GM18861 (cell line): Measurements from ENCODE around the gene PPP2R5D.
"Not testable (repeated sequence)": the region's sequence is repeated elsewhere in the genome, so short reads cannot be mapped to it uniquely, and the experiment has no call there.

Source experiments
- ATAC-seq: cut with Tn5 transposase; IDR thresholded peaks from one replicate; pipeline ENCODE4 v1.9.1; 2021; ENCODE audit not compliant: unreplicated experiment

Gene PPP2R5D

GRCh38 chr6:43021270-43022047, 37.1 kb downstream of the PPP2R5D start, which contains the start of gene RRP36:
Gene RRP36 (plus strand): TSS chr6:43021623. CDS start chr6:43021655, 32 bp downstream.
- peak; percentile 62 for ATAC-seq

- no peak for ATAC-seq
Measured at GRCh38 chr6:43024436-43024835, 40.1 kb downstream of the PPP2R5D start.

GRCh38 chr6:43026365-43026764, 42.0 kb downstream of the PPP2R5D start:
- ATAC-seq = no peak

DNA sequence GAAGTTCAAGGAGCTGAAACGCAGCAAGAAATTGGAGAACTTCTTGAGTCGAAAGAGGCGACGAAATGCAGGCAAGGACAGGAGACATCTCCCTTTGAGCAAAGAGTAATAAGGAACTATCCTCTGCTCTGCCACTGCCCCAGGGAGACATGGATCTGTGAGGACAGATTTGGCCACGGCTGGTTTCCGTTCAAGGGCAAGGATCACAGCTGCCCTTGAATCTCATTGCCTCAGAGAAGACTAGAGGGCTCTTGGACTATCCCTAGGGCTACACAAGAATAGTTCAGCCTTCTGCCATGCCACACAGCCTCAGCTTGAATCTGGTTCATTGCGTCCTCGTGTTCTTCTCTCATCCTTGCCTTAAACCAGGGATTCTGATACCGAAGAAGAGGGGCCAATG, 44.8 kb downstream of the PPP2R5D start:
- no peak for ATAC-seq

DNA sequence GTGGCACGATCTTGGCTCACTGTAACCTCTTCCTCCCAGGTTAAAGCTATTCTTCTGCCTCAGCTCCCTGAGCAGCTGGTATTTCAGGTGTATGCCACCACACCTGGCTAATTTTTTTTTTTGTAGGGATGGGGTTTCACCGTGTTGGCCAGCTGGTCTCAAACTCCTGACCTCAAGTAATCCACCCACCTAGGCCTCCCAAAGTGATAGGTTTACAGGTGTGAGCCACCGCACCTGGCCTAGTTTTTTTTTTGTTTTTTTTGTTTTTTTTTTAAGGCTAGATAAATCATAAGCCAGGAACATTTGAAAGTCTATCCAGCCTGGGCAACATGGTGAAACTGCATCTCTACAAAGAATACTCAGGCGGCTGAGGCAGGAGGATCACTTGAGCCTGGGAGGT, 48.0 kb downstream of the PPP2R5D start:
- ATAC-seq = no peak

DNA sequence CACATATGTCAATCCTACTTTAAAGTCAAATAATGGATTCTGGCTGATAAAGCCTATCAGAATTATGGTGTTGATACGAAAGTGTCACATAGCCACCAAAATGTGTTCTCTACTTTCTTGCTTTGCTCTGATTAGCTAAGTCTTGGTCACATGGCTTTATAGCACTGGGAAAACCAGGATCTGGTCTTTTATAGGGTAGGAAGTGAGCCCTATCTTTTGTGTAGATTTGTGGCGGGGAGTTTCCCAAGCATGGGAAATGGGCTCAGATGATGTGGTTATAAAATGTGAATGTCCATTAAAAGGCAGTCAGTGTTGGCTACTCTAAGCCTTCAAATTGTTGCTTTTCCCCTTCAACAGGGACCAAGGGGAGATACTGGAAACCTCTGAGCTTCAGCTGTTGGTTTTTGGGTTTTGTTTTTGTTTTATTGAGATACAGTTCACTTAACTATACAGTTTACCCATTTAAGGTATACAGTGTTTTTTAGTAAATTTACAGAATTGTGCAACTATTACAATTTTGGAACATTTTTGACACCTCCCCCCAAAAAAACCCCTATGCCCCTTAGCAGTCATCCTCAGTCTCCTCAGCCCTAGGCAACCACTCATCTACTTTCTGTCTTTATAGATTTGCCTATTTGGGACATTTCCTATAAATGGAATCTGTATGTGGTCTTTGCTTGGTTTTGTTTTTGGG, 49.3 kb downstream of the PPP2R5D start:
- ATAC-seq = no peak

- ATAC-seq = no peak
Measured at GRCh38 chr6:43034190-43034525, 49.8 kb downstream of the PPP2R5D start.

DNA sequence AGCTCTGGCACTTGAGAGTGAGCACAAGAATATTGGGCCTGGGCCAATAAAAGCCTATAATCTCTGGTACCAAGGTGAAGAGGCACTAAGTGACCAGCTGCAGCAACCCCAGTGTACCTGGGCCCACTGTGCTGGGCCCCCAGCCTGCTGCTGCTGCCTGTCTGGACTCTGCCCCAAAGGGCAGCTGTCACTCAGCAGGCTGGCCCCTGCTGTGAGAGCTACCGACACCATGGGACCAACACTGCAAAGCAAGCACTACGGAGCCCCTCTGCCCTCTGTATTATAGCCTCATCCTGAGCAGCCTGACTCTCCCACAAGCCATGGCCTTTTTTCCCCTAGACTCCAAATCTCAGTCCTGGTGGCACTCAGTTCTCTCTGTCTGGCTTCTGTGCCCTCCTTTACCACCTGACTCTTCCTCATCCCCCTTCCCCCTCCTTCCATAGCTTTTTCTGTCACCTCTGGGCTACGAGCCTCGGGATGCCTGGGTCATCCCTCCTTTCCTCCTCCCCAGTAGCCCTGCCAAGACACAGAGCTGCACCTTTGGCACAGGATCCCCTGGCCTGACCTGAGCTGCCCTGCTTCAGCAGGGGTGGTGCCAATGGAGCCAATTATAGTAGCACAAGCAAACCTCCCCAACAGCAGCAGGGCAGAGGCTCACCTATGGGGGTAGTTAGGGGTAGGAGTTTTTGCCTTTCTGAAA, 51.3 kb downstream of the PPP2R5D start:
- ATAC-seq = no peak

DNA sequence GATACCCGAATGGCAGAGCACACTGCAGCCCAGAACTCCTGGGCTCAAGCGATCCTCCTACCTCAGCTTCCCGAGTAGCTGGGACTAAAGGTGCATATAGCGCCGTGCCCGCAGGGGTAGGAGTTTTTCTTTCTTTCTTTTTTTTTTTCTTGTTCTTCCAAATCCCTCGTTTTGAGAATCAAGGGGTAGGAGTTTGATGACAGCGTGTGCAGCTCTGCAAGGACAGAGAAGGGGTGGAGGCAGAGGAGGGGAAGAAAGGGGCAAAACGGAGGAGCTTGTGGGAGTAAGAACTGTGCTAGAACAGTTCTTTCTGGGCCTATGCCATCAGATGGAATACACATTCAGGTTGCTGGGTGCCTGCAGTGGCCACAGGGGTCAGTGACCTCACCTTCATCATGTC, 52.3 kb downstream of the PPP2R5D start:
- no peak for ATAC-seq

- no peak for ATAC-seq
Measured at GRCh38 chr6:43037197-43037596, 52.8 kb downstream of the PPP2R5D start.

DNA sequence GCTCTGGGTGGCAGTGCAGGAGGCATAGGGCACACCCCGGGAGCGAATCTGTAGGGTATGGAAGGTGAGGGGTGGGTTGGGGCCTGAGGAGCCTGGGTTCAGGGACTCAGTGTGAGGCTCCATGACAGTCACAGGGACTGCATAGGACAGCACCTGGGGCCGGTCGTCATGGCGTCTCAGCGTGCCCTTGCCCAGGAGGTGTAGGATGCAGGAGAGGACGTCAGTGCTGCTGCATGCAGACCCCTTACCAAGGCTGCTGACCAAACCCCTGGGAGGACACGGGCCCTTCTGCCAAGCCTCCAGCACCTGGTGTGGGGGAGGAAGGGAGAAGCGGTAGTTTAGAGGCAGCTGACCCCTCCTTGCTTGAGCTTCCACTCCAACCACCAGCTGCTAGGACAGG, 53.3 kb downstream of the PPP2R5D start:
- ATAC-seq = no peak

DNA sequence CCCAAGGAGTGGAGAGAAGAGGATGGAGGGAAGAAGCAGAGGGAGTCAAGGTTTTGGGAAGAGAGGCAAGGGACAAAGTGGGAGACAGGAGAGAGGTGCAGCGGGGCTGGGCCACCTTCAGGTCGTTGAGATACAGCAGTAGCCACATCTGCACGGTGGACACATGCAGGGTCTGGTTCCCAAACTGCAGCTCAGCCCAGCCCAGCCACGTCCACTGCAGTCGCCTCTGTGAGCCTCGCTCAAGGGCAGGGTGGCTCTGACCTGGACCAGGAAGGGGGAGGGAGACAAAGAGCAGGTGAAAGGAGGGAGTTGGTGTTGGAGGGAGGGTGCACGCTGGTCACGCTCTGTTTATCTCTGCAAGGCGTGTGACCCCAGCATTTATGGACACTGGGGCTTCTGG, 54.4 kb downstream of the PPP2R5D start:
- ATAC-seq = no peak

- ATAC-seq = no peak
Measured at GRCh38 chr6:43040542-43041257, 56.3 kb downstream of the PPP2R5D start.

DNA sequence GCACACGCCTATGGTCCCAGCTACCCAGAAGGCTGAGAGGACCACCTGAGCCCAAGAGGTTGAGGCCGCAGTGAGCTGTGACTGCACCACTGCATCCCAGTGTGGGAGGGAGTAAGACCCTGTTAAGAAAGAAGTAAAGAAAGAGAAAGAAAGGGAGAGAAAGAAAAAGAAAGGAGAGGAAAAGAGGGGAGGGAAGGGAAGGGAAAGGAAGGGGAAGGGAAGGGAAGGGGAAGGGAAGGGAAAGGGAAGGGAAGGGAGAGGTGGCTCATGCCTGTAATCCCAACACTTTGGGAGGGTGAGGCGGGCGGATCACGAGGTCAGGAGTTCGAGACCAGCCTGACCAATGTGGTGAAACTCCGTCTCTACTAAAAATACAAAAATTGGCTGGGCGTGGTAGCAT, 57.1 kb downstream of the PPP2R5D start:
- not testable (repeated sequence) for ATAC-seq

DNA sequence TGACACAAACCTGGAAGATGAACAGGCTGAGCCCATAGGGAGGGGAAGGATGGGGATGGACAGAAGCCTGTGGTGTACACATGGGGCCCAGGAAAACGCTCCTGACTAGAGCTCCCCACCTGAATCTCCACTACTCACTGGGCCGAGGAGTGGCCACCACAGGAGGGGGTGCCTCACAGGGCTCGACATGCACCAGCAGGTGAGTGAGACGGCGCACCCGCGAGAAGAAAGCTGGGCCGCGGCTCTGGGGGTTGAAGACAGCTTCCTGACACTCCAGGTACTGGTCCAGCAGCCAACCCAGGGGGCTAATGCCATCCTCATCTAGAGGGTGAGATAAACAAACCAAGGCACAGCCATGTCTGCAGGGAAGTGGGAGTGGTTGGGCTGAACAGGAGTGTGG, 58.9 kb downstream of the PPP2R5D start:
- no peak for ATAC-seq

- no peak for ATAC-seq
Measured at GRCh38 chr6:43045371-43045930, 61.1 kb downstream of the PPP2R5D start.

DNA sequence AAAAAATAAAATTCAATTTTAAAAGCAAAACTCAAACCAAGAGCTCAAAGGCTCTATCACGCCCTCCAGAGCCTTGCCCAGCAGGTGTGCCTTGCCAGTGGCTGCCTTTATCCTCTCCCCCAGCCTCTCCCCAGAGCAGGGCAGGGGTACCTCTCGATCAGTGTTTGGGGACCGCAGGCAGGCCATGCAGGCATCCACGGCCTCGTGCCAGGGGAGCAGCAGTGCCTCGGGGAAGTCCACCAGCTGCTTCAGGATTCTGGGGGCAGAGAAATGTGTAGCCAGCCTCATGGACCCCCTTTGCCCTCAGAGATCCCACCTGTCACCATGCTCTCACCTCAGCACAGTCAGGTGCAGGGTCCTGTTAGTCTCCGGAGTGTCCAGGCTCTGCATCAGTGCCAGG, 63.6 kb downstream of the PPP2R5D start:
- no peak for ATAC-seq

DNA sequence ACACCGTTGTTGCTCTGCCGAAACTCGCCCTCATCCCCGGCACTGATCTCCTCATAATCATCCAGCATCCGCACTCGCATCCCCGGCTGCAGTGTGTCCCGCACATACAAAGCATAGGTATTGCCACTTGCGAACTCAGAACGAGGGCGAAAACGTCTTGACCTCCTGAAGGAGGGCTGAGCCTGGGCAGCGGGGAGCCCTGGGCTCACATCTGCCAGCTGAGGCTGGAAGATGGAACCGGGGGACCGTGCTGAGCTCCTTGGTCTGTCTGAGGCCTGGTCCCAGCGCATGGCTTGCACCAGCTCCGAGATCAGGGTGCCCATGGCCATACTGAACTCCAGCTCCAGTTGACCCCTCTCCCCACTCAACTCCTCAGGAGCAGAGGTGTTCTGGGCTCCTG, 66.6 kb downstream of the PPP2R5D start:
- no peak for ATAC-seq

GRCh38 chr6:43052225-43052841, 68.0 kb downstream of the PPP2R5D start:
- ATAC-seq = no peak

DNA sequence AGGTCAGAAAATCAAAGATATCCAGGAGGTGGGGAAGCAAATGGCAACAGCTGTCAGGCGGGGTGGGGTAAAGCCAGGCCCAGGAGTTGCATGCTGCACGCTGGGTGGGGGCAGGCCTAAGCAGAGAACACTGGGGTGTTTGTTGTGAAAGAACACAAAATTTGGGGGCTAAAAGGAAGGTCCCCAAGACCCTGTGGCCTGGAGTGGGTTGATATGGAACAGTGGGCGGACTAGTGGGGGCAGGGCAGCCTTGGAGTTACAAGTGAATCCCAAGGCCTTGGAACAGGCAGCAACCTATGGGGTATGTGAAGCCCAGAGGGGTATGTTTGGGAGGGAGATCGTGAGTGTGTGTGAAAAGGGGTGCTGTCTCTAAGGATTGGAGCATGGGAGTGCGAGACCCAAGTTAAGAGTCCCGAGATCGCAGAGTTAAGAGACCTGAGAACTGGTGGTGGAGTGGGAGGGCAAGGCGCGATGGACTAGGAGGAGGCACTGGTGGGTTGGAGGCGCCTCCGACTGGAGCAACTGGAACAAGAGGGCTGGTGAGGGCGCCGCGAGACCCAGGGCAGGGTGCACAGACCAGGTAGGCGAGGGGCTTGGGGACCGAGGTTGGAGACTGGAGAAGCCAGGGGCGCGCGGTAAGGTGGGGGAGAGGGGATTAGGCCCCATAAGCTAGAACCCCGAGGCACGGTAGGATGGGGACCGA, 68.6 kb downstream of the PPP2R5D start:
- ATAC-seq = no peak
